HEK293 (cell line): ENCODE data around the gene TMEM181.

Source experiments
- CTCF ChIA-PET: fragments of 350-600 bp; formaldehyde crosslinking; extraction: SDS; loops from one replicate; lab custom pipeline; 2021; ENCODE audit warnings: antibody characterized with exemption; lab: Yijun Ruan, JAX
- POLR2A ChIA-PET: fragments of 300-600 bp; formaldehyde crosslinking; extraction: SDS; loops from one replicate; lab custom pipeline; 2020; ENCODE audit warnings: antibody characterized with exemption, inconsistent platforms; lab: Yijun Ruan, JAX
- H3K27ac ChIP-seq: fragments of 200-500 bp; sonication (Bioruptor generic); 2 replicates; pipeline ENCODE4 v1.5.1; 2014; ENCODE audit warnings: low read depth, low read length, control low read depth, inconsistent platforms; ENCODE audit errors: extremely low read depth
- H3K36me3 ChIP-seq, 2 experiments: fragments of 200-500 bp in 1 of 2; sonication (Bioruptor generic) in 1 of 2; 1 replicate in 1 of 2; 2 replicates in 1 of 2; pipeline ENCODE4 v1.5.1; 2014 to 2017; ENCODE audit warnings: inconsistent platforms in 2 of 2, low read length in 2 of 2; ENCODE audit not compliant: control insufficient read depth in 2 of 2, insufficient read depth in 1 of 2
- H3K4me1 ChIP-seq: fragments of 200-500 bp; sonication (Bioruptor generic); 2 replicates; pipeline ENCODE4 v1.5.1; 2014; ENCODE audit warnings: mild to moderate bottlenecking, low read length, inconsistent platforms; ENCODE audit not compliant: control insufficient read depth, insufficient read depth
- H3K4me3 ChIP-seq: 2 replicates; pipeline ENCODE4 v1.5.1; 2011; ENCODE audit warnings: low read depth, mild to moderate bottlenecking, control low read depth, low read length, moderate library complexity
- H3K9me3 ChIP-seq: fragments of 200-500 bp; sonication (Bioruptor generic); 2 replicates; pipeline ENCODE4 v1.5.1; 2014; ENCODE audit warnings: low read depth, low read length, inconsistent platforms; ENCODE audit not compliant: control insufficient read depth, insufficient read depth
- KLF7 ChIP-seq: fragments of 450-650 bp; formaldehyde crosslinking; IDR thresholded peaks from 2 replicates; pipeline ENCODE4 v1.5.1; 2016; ENCODE audit warnings: missing biosample characterization, missing genetic modification characterization, borderline replicate concordance
- ZBTB17 ChIP-seq: fragments of 450-650 bp; formaldehyde crosslinking; IDR thresholded peaks from 2 replicates; pipeline ENCODE4 v1.5.1; 2016; ENCODE audit warnings: missing biosample characterization, missing genetic modification characterization
- ZBTB21 ChIP-seq: fragments of 450-650 bp; formaldehyde crosslinking; IDR thresholded peaks from 2 replicates; pipeline ENCODE4 v1.5.1; 2017; ENCODE audit warnings: missing biosample characterization, missing genetic modification characterization
- ZNF133 ChIP-seq: fragments of 450-650 bp; formaldehyde crosslinking; IDR thresholded peaks from 2 replicates; pipeline ENCODE4 v1.5.1; 2016; ENCODE audit warnings: missing biosample characterization, missing genetic modification characterization
- ZNF140 ChIP-seq: fragments of 450-650 bp; formaldehyde crosslinking; IDR thresholded peaks from 2 replicates; pipeline ENCODE4 v1.5.1; 2016; ENCODE audit warnings: missing biosample characterization, missing genetic modification characterization
- ZNF214 ChIP-seq: fragments of 450-650 bp; formaldehyde crosslinking; IDR thresholded peaks from 2 replicates; pipeline ENCODE4 v1.5.1; 2017; ENCODE audit warnings: missing biosample characterization, mild to moderate bottlenecking, missing genetic modification characterization, borderline replicate concordance
- ZNF404 ChIP-seq: fragments of 450-650 bp; formaldehyde crosslinking; IDR thresholded peaks from 2 replicates; pipeline ENCODE4 v1.5.1; 2017; ENCODE audit warnings: missing biosample characterization, missing genetic modification characterization
- ZNF473 ChIP-seq: fragments of 450-650 bp; formaldehyde crosslinking; IDR thresholded peaks from 2 replicates; pipeline ENCODE4 v1.5.1; 2017; ENCODE audit warnings: missing biosample characterization, missing genetic modification characterization
- ZNF48 ChIP-seq: fragments of 450-650 bp; formaldehyde crosslinking; IDR thresholded peaks from 2 replicates; pipeline ENCODE4 v1.5.1; 2016; ENCODE audit warnings: missing biosample characterization, missing genetic modification characterization
- ZNF549 ChIP-seq: fragments of 450-650 bp; IDR thresholded peaks from 2 replicates; pipeline ENCODE4 v1.5.1; 2018; ENCODE audit warnings: missing biosample characterization, missing genetic modification characterization, mild to moderate bottlenecking, inconsistent platforms, moderate library complexity
- ZNF561 ChIP-seq: fragments of 450-650 bp; IDR thresholded peaks from 2 replicates; pipeline ENCODE4 v1.5.1; 2018; ENCODE audit warnings: missing biosample characterization, missing genetic modification characterization, borderline replicate concordance
- ZXDB ChIP-seq: fragments of 450-650 bp; formaldehyde crosslinking; IDR thresholded peaks from 2 replicates; pipeline ENCODE4 v1.5.1; 2016; ENCODE audit warnings: missing biosample characterization, missing genetic modification characterization
- TF ChIP-seq, protein P1 (sequence below): fragments of 450-650 bp; formaldehyde crosslinking; IDR thresholded peaks from 2 replicates; pipeline ENCODE4 v1.5.1; 2016; ENCODE audit warnings: missing biosample characterization, missing genetic modification characterization
- TF ChIP-seq, protein P2 (sequence below): fragments of 450-650 bp; formaldehyde crosslinking; IDR thresholded peaks from 2 replicates; pipeline ENCODE4 v1.5.1; 2016; ENCODE audit warnings: missing biosample characterization, missing genetic modification characterization
- TF ChIP-seq, protein P3 (sequence below): fragments of 450-650 bp; formaldehyde crosslinking; IDR thresholded peaks from 2 replicates; pipeline ENCODE4 v1.5.1; 2016; ENCODE audit warnings: missing biosample characterization, missing genetic modification characterization
- TF ChIP-seq, protein P4 (sequence below): fragments of 450-650 bp; formaldehyde crosslinking; IDR thresholded peaks from 2 replicates; pipeline ENCODE4 v1.5.1; 2016; ENCODE audit warnings: missing biosample characterization, missing genetic modification characterization
- TF ChIP-seq, protein P5 (sequence below): fragments of 450-650 bp; formaldehyde crosslinking; IDR thresholded peaks from 2 replicates; pipeline ENCODE4 v1.5.1; 2016; ENCODE audit warnings: missing biosample characterization, missing genetic modification characterization
- TF ChIP-seq, protein P6 (sequence below): fragments of 450-650 bp; formaldehyde crosslinking; IDR thresholded peaks from 2 replicates; pipeline ENCODE4 v1.5.1; 2016; ENCODE audit warnings: missing biosample characterization, missing genetic modification characterization
- TF ChIP-seq, protein P7 (sequence below): fragments of 450-650 bp; formaldehyde crosslinking; IDR thresholded peaks from 2 replicates; pipeline ENCODE4 v1.5.1; 2016; ENCODE audit warnings: missing biosample characterization, missing genetic modification characterization, low read depth

Gene TMEM181

DNA sequence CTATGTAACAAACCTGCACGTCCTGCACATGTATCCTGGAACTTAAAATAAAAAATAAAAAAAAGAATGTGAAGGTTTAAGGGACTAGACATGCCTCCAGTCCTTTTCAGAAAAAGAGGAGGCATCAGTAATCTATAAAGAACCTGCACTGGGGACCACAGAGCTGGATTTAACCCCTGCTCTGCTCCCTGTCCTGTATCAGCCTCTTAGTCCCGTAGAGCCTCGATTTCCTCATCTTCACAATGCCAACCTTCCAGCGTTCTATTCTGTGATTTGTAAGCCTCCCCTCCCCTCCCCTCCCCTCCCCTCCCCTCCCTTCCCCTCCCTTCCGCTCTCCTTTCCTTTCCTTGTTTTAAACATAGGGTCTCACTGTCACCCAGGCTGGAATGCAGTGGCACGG, 31.1 kb upstream of the TMEM181 start:
- Histone ChIP-seq H3K4me1 (no peaks in the 10 kb centered on the region), H3K27ac (no peak overlapping the region), H3K4me3 (no peak overlapping the region), H3K36me3 (no peaks in the 10 kb centered on the region), H3K9me3 (no peaks in the 10 kb centered on the region)
- CTCF ChIA-PET, result interaction anchor here (1.1 kb wide), 1 partner anchor 10 kb away, joined by 3 read pairs; no protein-coding TSS in a partner anchor
- TF ChIP-seq, protein P1, sequence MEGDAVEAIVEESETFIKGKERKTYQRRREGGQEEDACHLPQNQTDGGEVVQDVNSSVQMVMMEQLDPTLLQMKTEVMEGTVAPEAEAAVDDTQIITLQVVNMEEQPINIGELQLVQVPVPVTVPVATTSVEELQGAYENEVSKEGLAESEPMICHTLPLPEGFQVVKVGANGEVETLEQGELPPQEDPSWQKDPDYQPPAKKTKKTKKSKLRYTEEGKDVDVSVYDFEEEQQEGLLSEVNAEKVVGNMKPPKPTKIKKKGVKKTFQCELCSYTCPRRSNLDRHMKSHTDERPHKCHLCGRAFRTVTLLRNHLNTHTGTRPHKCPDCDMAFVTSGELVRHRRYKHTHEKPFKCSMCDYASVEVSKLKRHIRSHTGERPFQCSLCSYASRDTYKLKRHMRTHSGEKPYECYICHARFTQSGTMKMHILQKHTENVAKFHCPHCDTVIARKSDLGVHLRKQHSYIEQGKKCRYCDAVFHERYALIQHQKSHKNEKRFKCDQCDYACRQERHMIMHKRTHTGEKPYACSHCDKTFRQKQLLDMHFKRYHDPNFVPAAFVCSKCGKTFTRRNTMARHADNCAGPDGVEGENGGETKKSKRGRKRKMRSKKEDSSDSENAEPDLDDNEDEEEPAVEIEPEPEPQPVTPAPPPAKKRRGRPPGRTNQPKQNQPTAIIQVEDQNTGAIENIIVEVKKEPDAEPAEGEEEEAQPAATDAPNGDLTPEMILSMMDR, result no peak
- TF ChIP-seq ZNF549 (tag by site-specific recombination) (no peak), ZBTB17 (tag by site-specific recombination) (no peak), ZNF48 (tag by site-specific recombination) (no peak), ZNF473 (tag by site-specific recombination) (no peak), KLF7 (no peak), ZNF561 (tag by site-specific recombination) (no peak), ZNF133 (tag by site-specific recombination) (no peak), ZNF214 (tag by site-specific recombination) (no peak), ZBTB21 (tag by site-specific recombination) (no peak), ZNF404 (no peak), ZNF140 (tag by site-specific recombination) (no peak), ZXDB (tag by site-specific recombination) (no peak)
- TF ChIP-seq, protein P2, sequence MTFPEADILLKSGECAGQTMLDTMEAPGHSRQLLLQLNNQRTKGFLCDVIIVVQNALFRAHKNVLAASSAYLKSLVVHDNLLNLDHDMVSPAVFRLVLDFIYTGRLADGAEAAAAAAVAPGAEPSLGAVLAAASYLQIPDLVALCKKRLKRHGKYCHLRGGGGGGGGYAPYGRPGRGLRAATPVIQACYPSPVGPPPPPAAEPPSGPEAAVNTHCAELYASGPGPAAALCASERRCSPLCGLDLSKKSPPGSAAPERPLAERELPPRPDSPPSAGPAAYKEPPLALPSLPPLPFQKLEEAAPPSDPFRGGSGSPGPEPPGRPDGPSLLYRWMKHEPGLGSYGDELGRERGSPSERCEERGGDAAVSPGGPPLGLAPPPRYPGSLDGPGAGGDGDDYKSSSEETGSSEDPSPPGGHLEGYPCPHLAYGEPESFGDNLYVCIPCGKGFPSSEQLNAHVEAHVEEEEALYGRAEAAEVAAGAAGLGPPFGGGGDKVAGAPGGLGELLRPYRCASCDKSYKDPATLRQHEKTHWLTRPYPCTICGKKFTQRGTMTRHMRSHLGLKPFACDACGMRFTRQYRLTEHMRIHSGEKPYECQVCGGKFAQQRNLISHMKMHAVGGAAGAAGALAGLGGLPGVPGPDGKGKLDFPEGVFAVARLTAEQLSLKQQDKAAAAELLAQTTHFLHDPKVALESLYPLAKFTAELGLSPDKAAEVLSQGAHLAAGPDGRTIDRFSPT (tag by site-specific recombination), result no peak
- TF ChIP-seq, protein P3, sequence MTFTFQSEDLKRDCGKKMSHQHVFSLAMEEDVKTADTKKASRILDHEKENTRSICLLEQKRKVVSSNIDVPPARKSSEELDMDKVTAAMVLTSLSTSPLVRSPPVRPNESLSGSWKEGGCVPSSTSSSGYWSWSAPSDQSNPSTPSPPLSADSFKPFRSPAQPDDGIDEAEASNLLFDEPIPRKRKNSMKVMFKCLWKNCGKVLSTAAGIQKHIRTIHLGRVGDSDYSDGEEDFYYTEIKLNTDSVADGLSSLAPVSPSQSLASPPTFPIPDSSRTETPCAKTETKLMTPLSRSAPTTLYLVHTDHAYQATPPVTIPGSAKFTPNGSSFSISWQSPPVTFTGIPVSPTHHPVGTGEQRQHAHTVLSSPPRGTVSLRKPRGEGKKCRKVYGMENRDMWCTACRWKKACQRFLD (tag by site-specific recombination), result no peak
- TF ChIP-seq, protein P4, sequence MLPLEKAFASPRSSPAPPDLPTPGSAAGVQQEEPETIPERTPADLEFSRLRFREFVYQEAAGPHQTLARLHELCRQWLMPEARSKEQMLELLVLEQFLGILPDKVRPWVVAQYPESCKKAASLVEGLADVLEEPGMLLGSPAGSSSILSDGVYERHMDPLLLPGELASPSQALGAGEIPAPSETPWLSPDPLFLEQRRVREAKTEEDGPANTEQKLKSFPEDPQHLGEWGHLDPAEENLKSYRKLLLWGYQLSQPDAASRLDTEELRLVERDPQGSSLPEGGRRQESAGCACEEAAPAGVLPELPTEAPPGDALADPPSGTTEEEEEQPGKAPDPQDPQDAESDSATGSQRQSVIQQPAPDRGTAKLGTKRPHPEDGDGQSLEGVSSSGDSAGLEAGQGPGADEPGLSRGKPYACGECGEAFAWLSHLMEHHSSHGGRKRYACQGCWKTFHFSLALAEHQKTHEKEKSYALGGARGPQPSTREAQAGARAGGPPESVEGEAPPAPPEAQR (tag by site-specific recombination), result no peak
- TF ChIP-seq, protein P5, sequence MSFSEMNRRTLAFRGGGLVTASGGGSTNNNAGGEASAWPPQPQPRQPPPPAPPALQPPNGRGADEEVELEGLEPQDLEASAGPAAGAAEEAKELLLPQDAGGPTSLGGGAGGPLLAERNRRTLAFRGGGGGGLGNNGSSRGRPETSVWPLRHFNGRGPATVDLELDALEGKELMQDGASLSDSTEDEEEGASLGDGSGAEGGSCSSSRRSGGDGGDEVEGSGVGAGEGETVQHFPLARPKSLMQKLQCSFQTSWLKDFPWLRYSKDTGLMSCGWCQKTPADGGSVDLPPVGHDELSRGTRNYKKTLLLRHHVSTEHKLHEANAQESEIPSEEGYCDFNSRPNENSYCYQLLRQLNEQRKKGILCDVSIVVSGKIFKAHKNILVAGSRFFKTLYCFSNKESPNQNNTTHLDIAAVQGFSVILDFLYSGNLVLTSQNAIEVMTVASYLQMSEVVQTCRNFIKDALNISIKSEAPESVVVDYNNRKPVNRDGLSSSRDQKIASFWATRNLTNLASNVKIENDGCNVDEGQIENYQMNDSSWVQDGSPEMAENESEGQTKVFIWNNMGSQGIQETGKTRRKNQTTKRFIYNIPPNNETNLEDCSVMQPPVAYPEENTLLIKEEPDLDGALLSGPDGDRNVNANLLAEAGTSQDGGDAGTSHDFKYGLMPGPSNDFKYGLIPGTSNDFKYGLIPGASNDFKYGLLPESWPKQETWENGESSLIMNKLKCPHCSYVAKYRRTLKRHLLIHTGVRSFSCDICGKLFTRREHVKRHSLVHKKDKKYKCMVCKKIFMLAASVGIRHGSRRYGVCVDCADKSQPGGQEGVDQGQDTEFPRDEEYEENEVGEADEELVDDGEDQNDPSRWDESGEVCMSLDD (tag by site-specific recombination), result no peak
- TF ChIP-seq, protein P6, sequence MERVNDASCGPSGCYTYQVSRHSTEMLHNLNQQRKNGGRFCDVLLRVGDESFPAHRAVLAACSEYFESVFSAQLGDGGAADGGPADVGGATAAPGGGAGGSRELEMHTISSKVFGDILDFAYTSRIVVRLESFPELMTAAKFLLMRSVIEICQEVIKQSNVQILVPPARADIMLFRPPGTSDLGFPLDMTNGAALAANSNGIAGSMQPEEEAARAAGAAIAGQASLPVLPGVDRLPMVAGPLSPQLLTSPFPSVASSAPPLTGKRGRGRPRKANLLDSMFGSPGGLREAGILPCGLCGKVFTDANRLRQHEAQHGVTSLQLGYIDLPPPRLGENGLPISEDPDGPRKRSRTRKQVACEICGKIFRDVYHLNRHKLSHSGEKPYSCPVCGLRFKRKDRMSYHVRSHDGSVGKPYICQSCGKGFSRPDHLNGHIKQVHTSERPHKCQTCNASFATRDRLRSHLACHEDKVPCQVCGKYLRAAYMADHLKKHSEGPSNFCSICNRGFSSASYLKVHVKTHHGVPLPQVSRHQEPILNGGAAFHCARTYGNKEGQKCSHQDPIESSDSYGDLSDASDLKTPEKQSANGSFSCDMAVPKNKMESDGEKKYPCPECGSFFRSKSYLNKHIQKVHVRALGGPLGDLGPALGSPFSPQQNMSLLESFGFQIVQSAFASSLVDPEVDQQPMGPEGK (tag by site-specific recombination), result no peak
- TF ChIP-seq, protein P7, sequence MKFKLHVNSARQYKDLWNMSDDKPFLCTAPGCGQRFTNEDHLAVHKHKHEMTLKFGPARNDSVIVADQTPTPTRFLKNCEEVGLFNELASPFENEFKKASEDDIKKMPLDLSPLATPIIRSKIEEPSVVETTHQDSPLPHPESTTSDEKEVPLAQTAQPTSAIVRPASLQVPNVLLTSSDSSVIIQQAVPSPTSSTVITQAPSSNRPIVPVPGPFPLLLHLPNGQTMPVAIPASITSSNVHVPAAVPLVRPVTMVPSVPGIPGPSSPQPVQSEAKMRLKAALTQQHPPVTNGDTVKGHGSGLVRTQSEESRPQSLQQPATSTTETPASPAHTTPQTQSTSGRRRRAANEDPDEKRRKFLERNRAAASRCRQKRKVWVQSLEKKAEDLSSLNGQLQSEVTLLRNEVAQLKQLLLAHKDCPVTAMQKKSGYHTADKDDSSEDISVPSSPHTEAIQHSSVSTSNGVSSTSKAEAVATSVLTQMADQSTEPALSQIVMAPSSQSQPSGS (tag by site-specific recombination), result no peak
- POLR2A ChIA-PET, result no interaction called here
